ENCODE data around the gene MEGF9. TPM values are rescaled to one million over a fixed set of nuclear protein-coding genes. Genes with fewer than 3 reads are reported as not detected.

MEGF9 gene
- total RNA-seq, 2 experiments from 2014 or later, result 5.1 to 10.2 TPM

GRCh38 chr9:120668399-120668798 is 45.9 kb downstream of the MEGF9 start:
- no peaks in the 10 kb centered on the region for H4K20me1 ChIP-seq (ENCODE audit: insufficient read depth, low read length)
- ChIA-PET CTCF (ENCODE audit: unreplicated experiment) (no interaction called here), POLR2A (interaction anchor here (0.7 kb wide), 1 partner anchor 129 kb away, joined by 3 read pairs; no protein-coding TSS in a partner anchor)
- no TSS peak for BruUV-seq (replicated peaks)
- H3K36me3 ChIP-seq (ENCODE audit: insufficient read depth, low read length), result no peaks in the 10 kb centered on the region
- peaks cover 11% of the 10 kb centered on the region; the same call in 1 of the 2 replicates for H3K9me3 ChIP-seq (ENCODE audit: low read length)
- H3K4me3 ChIP-seq (ENCODE audit: low read depth, low read length, poor library complexity, severe bottlenecking), result no peak overlapping the region
- H3K9me2 ChIP-seq (ENCODE audit: insufficient read depth, low read length), result no peaks in the 10 kb centered on the region
- H3K4me1 ChIP-seq (ENCODE audit: insufficient read depth, low read length, poor library complexity, severe bottlenecking), result no peaks in the 10 kb centered on the region
- no peak overlapping the region for H3K4me2 ChIP-seq (ENCODE audit: low read length)
- no peak for DNase-seq (ENCODE audit: low spot score)
- TF ChIP-seq CTCF (conservative IDR thresholded peaks at IDR 0.05; ENCODE audit: low read length) (no peak), EZH2phosphoT487 (IDR thresholded peaks at IDR 0.05; ENCODE audit: borderline replicate concordance, low read depth, low read length) (no peak)
- no peak overlapping the region for H3K27ac ChIP-seq (ENCODE audit: low read depth, low read length, poor library complexity, severe bottlenecking)
- no peaks in the 10 kb centered on the region for H3K79me2 ChIP-seq (ENCODE audit: insufficient read depth, low read depth, low read length)
- intact Hi-C loops (cut with micrococcal nuclease; ENCODE audit: unreplicated experiment), result no loop called here
- no peak overlapping the region for H2AFZ ChIP-seq (ENCODE audit: low read length)

- H3K27ac ChIP-seq (ENCODE audit: low read depth, low read length, poor library complexity, severe bottlenecking), result no peak overlapping the region
- H3K4me3 ChIP-seq (ENCODE audit: low read depth, low read length, poor library complexity, severe bottlenecking), result no peak overlapping the region
- no TSS peak for BruUV-seq (replicated peaks)
- DNase-seq (ENCODE audit: low spot score), result no peak
- no peak overlapping the region for H2AFZ ChIP-seq (ENCODE audit: low read length)
- H3K9me3 ChIP-seq (ENCODE audit: low read length), result peaks cover 11% of the 10 kb centered on the region; the same call in 1 of the 2 replicates
- H3K4me2 ChIP-seq (ENCODE audit: low read length), result no peak overlapping the region
- intact Hi-C loops (cut with micrococcal nuclease; ENCODE audit: unreplicated experiment), result no loop called here
- H3K36me3 ChIP-seq (ENCODE audit: insufficient read depth, low read length), result no peaks in the 10 kb centered on the region
- ChIA-PET CTCF (ENCODE audit: unreplicated experiment) (no interaction called here), POLR2A (no interaction called here)
- no peaks in the 10 kb centered on the region for H3K9me2 ChIP-seq (ENCODE audit: insufficient read depth, low read length)
- no peaks in the 10 kb centered on the region; the same call in 1 of the 2 replicates for H4K20me1 ChIP-seq (ENCODE audit: insufficient read depth, low read length)
- TF ChIP-seq EZH2phosphoT487 (IDR thresholded peaks at IDR 0.05; ENCODE audit: borderline replicate concordance, low read depth, low read length) (no peak), CTCF (conservative IDR thresholded peaks at IDR 0.05; ENCODE audit: low read length) (no peak)
- H3K4me1 ChIP-seq (ENCODE audit: insufficient read depth, low read length, poor library complexity, severe bottlenecking), result no peaks in the 10 kb centered on the region
- H3K79me2 ChIP-seq (ENCODE audit: insufficient read depth, low read depth, low read length), result no peaks in the 10 kb centered on the region
These were observed 50.3 kb downstream of the MEGF9 start for GRCh38 chr9:120663950-120664349.

GRCh38 chr9:120663380-120663779 is 50.9 kb downstream of the MEGF9 start:
- TF ChIP-seq CTCF (conservative IDR thresholded peaks at IDR 0.05; ENCODE audit: low read length) (no peak), EZH2phosphoT487 (IDR thresholded peaks at IDR 0.05; ENCODE audit: borderline replicate concordance, low read depth, low read length) (no peak)
- H3K79me2 ChIP-seq (ENCODE audit: insufficient read depth, low read depth, low read length), result no peaks in the 10 kb centered on the region
- no peaks in the 10 kb centered on the region for H3K4me1 ChIP-seq (ENCODE audit: insufficient read depth, low read length, poor library complexity, severe bottlenecking)
- H3K27ac ChIP-seq (ENCODE audit: low read depth, low read length, poor library complexity, severe bottlenecking), result no peak overlapping the region
- H3K36me3 ChIP-seq (ENCODE audit: insufficient read depth, low read length), result no peaks in the 10 kb centered on the region
- ChIA-PET CTCF (ENCODE audit: unreplicated experiment) (no interaction called here), POLR2A (interaction anchor here (0.5 to 2.5 kb wide), 2 partner anchors 9 to 16 kb away, joined by 3 to 7 read pairs; no protein-coding TSS in a partner anchor)
- DNase-seq (ENCODE audit: low spot score), result no peak
- no peak overlapping the region for H2AFZ ChIP-seq (ENCODE audit: low read length)
- peaks cover 3% of the 10 kb centered on the region; the same call in 1 of the 2 replicates for H4K20me1 ChIP-seq (ENCODE audit: insufficient read depth, low read length)
- BruUV-seq (replicated peaks), result no TSS peak
- no peaks in the 10 kb centered on the region for H3K9me2 ChIP-seq (ENCODE audit: insufficient read depth, low read length)
- H3K4me3 ChIP-seq (ENCODE audit: low read depth, low read length, poor library complexity, severe bottlenecking), result no peak overlapping the region
- intact Hi-C loops (cut with micrococcal nuclease; ENCODE audit: unreplicated experiment), result no loop called here
- peaks cover 11% of the 10 kb centered on the region; the same call in 1 of the 2 replicates for H3K9me3 ChIP-seq (ENCODE audit: low read length)
- H3K4me2 ChIP-seq (ENCODE audit: low read length), result no peak overlapping the region

Data from OCI-LY7 (cell line).